ENCODE results near the gene TPO.
"Not testable (repeated sequence)": the region's sequence is repeated elsewhere in the genome, so short reads cannot be mapped to it uniquely, and the experiment has no call there.

The TPO gene

DNA sequence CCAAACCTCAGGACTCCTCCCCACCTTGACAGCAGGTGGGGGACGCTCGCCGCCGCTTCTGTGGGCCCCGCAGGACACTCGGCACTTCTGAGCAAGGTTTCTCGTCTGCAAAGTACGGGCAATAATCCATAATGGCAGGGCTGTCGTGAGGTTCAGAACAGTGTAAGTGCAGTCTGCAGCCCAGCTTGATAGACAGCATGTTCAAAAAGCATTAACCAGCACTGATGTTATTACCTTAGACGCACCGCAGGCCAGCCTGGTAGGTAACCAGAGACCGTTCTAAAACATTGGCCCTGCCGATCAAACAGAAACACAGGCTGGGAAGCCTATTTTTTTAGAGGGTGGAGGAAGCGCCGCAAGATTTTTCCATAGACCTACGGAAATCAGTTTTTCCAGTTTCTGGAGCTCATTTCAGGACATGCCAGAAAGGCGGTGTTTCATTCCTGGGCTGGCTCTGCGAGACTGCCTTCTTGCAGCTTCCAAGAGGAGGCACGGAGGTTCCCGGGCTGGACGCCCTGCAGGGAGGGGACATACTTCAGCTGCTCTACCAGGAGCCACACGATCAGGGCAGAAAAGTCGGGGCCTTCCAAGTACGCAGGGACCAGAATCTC, 148.7 kb downstream of the TPO start:
- no peak for DNase-seq

DNA sequence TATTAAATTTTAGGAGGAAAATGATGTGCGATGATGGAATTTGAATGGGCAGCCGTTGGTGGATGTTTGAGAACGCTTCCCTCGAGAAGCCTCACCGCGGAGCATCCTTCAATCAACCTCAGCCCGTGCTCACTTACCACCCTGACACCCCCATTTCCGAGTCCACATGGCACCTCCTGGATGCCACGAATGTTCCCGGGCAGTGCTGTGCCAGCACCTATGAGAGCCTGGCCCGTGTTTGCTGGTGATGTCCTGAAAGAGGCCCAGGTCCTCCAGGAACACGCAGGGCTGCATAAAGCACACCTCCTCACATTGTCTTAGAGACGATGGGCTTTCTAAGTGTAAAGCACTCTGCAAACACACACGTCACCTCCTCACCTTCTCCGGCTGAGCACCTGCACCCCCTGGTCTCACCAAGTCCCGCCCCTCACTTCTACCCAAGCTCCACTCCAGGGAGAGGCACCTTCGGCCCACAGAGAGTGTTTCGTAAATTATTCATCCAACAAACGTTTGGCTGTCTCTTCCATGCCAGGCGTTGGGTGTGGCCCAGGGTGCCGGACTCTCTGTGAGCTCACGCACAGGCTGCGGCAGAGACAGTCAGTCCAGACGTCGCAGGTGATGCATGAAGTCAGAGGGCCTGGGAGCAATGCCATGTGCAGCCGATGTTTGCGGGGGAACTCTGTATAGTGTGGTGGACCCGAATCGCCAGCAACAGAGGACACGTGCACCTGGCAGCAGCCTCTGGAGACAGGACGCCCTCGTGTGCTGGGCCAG, 150.0 kb downstream of the TPO start:
- no peak for DNase-seq

DNA sequence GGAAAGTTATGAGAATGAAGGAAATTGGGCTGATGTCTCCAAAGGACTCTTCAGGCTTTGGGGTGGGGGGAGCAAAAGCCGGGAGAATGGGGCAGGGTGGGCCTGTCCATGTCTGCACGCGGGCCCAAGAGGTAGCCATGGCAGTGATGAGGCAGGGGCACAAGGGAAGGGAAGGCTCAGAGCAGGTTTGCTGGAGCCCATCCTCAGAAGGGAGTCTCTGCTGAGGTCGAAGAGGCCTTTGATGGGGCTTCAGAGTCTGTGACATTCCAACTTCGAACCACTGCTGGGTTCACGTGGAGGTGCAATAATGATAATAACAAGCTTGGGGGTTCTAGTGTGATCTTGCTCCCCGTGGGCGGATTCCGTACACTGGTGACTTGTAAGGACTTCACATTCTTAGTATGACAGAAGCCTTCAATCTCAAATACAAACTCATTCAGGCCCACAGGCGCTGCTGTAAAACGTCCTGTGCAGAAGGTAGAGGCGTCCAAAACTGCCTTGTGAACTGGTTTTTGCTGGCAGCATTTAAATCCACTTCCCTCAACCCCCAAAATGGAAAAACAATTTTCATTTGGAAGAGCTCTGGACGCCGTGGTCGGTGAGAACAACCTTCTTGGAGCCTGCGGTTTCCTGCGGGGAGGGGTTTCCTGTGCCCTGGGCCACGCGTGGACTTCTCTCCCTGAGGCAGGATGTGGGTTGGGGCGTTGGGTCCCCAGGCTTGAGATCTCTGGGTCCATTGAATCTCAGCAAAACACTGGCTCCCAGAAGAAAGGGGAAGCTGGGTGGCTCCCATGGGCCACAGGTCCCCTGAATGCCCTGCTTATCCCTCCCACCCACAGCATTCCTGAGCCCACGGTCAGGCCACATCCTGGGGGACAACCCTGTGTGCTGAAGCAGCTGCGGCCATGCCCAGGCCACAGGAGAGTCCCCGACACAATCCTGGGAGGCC, 151.0 kb downstream of the TPO start:
- DNase-seq, result no peak

DNA sequence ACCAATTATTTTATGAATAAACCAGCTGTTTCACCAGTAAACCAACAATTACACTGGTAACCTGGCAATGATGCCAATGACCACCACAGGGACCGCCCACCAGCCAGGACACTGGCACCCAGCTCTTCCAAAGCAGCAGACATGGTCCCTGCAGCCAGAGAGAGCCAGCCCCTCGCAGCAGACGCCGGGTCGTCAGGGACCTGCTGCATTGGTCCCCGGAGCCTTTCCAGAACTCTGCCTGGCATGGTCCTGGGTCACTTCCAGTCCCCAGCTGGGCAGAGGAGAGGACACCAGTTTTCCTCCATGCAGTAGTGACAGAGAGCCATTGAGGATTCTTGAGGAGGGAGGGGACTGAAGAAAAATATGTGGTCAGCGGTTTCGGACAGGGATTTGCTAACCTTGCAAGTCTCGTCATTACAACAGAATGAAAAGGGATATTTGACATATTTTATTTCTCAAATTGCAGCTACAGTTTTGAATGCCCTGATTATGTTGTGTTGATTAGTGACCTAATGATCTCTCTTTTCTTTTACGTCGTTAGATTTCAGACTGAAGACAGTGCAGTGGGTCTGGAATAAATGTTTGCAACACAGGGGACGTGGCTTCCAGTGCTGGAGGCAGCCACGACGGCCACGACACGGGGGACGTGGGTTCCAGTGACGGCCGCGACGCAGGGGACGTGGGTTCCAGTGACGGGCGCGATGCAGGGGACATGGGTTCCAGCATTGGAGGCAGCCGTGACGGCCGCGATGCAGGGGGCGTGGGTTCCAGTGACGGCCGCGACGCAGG, 154.5 kb downstream of the TPO start:
- DNase-seq, result no peak

DNA sequence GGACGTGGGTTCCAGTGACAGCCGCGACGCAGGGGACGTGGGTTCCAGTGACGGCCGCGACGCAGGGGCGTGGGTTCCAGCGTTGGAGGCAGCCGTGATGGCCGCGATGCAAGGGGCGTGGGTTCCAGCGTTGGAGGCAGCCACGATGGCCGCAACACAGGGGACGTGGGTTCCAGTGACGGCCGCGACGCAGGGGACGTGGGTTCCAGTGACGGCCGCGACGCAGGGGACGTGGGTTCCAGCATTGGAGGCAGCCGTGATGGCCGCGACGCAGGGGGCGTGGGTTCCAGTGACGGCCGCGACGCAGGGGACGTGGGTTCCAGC, 155.0 kb downstream of the TPO start:
- not testable (repeated sequence) for DNase-seq

DNA sequence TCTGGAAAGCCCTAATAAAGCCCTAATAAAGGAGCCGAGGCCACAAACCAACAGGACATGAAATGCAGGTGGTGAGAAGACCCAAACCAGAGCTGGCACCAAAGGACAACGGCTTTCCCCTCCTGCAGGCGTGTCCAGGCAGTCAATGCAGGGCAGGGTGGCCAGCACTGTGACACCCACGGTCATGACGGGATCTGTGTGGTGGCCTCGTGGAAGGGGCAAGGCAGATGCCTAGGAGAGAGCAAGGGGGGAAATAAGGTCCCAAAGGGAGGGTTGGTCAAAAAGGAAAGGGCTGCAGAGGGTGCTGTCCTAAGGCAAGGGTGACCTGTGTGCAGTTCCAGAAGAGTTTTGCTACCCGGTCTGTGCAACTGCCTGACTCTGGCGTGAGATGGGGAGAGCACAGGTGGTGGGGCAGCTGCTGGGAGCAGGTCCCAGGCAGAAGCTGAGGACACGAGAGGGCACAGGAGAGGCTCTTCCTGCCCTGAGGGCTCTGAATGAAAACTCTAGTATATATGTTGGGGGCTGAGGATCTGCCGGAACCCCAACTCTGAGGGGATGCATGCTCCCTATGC, 156.7 kb downstream of the TPO start:
- DNase-seq, result no peak

DNA sequence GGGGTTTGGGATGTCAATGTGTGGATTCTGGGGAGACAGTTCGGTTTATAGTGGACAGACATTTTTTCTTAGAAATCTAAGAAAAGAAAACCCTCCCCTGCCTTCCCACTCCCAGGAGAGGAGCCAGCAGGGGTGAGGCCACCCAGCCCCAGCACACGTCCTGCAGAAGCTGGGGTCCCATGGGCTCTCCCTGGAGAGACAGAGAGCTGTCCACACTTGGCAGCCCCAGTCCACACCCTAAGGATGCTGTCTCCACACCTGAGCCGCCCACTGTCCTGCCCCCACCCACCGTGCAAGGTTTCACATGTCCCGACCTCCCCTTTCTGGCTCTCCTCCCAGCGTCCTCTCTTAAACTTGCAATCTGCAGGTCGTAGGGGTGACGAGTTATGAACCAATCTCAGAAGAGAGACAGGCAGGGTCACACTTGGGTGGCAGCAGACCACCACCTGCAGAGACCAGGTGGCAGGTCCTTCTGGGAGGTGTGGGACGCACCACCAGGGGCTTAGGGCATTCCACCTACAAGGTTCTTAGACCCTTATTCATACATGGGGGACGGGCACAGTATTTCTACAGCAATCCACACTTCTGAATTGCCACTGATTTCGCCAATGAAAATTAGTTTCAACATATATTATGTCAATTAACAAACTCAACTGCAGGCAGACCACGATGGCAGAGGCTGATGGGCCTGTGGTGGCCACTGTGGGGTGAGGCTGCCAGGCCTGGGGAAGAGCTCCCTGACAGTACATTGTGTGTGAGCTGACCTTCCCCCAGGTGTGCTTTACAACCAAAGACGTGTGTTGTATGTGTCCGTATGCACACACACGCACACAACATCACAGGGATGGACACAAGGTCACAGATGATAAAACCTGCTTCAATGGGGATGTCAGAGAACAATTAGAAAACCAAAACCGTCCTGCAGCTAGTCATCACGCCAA, 158.5 kb downstream of the TPO start:
- no peak for DNase-seq

DNA sequence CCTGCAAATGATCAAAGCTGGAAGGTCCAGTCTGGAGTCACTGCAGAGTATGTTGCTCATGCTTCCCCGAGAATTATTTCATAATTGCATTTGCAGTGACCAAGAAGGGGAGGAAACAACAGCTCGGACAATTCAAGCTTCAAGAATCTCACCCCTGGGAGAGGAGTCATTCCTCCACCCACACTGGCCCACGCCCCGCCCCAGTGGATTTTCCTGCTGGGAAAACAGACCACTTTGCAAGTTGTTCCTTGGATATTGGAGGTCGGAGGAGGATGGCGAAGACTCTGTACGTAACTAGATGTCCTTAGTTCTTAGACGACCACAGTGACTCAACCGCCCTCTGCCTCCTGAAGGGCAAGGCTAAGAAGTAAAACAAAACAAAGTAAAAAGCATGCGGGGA, 159.4 kb downstream of the TPO start:
- DNase-seq, result no peak

DNA sequence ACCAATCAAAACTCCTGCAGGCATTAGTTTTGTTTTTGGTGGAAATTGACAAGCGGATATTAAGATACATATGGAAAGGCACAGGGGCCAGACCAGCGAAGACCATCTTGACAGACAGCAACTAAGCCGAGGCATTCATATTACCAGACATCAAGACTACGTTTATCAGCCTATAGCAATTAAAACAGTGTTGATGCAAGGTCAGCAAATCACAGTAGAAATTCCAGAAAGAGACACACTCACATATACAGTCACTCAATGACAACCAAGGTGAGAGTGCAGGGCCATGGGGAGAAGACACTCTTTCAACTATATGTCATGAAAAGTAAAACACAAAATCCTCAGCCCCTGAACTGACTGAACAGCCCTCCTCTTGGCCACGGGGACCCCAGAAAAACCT, 164.6 kb downstream of the TPO start:
- no peak for DNase-seq

DNA sequence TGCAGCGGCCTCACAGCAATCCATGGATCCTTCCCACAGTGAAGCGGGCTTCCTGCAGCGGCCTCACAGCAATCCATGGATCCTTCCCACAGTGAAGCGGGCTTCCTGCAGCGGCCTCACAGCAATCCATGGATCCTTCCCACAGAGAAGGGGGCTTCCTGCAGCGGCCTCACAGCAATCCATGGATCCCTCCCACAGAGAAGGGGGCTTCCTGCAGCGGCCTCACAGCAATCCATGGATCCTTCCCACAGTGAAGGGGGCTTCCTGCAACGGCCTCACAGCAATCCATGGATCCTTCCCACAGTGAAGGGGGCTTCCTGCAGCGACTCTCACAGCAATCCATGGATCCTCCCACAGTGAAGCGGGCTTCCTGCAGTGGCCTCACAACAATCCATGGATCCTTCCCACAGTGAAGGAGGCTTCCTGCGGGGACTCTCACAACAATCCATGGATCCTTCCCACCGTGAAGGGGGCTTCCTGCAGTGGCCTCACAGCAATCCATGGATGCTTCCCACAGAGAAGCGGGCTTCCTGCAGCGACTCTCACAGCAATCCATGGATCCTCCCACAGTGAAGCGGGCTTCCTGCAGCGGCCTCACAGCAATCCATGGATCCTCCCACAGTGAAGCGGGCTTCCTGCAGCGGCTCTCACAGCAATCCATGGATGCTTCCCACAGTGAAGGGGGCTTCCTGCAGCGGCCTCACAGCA, 168.1 kb downstream of the TPO start:
- not testable (repeated sequence) for DNase-seq

DNA sequence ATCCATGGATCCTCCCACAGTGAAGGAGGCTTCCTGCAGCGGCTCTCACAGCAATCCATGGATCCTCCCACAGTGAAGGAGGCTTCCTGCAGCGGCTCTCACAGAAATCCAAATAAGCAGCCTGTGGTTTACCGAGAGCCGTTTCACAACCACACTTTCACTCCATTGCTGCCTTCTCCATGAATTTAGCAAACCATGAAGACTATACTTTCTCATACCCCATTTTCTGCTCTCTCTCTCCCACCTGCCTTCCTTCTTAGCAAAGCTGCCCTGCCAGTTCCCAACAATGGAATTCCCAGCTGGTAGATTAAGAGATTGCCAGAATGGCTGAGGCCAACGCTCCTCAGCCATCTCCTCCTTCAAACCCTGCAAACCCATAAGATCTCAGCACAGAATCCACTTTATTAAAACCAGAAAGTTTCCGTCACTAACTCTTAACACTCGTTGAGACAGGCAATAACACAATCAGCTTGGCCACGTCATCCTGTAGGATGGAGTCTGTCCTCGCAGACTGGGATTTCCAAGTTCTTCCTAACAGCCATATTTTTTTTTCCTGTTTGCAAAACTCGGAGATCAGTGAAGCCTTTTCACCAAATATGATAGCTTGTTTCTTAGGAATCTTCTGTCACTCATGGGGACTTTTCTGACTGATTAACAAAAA, 168.8 kb downstream of the TPO start:
- no peak for DNase-seq

DNA sequence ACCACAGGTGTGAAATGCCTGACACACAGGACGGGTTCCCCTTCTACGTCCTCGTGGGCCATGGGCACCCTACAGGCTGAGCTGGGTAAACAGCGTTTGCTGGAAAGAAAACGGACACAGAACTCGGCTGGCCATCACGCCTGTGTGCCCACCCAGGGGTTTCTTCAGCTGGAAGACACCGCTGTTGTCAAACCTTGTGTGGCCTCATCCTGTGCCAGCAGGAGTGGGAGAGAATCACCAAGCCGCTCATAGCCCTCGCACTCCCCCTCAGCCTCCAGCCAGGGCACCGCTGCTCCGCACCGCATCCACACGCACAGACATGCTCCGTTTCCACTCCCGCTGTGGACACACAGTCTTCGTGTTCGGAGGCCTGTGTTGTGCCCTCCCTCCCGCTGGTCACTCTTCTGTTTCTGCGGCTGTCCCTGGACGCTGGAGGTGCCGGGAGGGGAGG, 169.7 kb downstream of the TPO start:
- no peak for DNase-seq

DNA sequence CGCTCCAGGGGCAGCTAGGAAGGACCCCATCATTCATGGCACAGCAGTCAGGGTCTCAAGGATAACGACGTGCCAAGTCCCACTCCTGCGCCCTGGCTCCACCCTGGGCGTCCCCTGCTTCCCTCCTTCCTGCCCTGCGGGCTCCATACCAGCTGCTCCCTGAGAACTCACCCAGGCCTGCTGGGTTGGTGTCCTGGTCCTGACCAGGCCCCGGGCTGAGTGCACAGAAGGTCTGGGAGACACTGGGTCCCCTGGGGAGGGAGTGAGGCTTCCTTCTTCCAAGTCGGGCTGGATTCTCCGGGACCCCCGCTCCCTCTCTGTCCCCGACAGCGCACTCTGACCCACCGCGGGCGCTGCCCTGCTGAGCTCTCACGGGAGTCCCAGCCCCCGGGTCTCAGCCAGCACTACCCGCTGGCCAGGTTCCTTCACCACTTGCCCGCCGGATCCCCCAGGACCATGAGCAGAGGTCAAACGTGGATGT, 170.8 kb downstream of the TPO start:
- no peak for DNase-seq

DNA sequence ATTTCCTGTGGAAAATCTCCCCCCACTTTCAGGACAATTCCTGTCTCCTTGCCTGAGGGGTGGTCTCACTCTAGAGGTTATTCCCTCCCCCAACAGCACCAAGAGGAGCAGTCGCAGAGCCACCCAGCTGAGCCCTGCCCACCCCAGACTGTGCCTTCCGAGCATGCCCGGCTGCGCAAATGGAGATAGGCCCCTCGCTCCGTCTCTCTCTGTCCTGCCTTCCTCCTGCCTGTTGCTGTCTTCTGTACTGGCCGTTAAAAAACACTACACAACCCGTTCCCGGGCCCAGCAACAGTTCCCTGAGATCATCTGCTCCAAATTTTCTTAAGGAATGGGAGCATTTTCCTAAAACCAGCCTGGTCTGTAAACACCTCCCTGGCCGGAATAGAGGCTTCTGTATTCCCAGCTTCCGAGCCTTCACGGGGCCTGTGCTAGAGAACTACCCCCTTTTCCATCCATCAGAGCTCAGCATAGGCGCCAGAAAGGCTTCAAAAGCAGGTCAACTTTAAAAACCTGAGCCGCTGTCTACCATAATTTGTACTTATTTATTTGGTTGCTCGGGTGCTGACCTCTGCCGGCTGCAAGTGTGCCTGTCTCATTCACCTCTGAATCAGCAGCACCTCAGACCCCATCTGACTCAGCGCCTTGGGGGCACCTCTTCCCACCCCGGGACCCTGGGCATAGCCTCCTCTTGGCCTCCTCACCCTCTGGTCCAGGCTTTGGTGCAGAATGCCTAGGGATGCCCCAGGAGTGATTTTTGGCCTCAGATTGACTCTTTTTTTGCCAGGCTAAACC, 171.6 kb downstream of the TPO start:
- no peak for DNase-seq

DNA sequence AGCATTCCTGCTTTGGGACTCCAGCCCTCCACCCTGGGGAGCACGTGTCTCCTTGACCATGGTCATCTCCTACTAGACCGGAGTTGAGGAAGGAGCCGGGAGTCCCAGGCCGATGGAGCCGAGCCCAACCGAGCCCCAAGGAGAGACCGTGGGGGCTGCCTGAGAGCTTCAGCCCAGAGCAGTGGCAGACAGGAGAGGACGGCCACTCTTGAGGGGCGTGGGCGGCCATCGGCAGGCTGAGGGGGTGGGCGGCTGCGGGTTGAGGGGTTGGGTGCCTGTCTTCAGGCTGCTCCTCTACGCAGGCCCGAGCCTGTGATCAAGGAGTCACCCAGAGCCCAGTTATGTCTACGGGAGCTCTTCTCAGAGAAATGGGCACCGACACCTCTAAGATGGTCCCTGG, 172.4 kb downstream of the TPO start:
- no peak for DNase-seq

DNA sequence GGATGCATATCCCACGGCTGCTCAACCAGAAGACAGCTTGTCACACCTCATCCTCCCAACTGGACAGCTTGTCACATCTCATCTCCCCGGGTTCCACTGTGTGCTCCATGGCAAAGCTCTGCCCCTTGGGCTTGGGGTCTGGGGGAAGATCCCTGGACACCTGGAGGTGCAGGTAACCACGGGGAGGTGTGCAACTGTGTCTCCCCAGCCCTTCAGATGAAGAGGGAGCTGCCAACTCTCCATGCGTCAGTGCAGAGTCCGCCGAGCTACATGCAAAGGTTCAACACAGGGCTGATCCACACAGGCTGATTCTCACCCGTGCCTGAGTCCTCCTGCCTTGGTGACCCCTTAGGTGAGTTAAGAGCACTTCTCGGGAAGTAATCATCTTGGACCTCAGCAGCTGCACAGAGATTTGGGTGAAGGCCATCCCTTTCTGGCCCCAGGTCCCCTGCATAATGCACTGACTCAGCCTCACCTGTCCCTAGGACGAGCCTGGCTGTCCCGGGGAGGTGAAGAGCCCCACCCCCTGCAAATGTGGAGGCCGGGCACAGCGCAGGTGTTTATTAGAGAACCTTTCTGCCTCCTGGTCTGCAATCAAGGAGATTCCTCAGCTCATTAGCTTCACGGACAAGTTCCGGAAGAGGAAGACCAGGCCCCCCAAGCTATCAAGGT, 173.1 kb downstream of the TPO start:
- DNase-seq, result no peak

DNA sequence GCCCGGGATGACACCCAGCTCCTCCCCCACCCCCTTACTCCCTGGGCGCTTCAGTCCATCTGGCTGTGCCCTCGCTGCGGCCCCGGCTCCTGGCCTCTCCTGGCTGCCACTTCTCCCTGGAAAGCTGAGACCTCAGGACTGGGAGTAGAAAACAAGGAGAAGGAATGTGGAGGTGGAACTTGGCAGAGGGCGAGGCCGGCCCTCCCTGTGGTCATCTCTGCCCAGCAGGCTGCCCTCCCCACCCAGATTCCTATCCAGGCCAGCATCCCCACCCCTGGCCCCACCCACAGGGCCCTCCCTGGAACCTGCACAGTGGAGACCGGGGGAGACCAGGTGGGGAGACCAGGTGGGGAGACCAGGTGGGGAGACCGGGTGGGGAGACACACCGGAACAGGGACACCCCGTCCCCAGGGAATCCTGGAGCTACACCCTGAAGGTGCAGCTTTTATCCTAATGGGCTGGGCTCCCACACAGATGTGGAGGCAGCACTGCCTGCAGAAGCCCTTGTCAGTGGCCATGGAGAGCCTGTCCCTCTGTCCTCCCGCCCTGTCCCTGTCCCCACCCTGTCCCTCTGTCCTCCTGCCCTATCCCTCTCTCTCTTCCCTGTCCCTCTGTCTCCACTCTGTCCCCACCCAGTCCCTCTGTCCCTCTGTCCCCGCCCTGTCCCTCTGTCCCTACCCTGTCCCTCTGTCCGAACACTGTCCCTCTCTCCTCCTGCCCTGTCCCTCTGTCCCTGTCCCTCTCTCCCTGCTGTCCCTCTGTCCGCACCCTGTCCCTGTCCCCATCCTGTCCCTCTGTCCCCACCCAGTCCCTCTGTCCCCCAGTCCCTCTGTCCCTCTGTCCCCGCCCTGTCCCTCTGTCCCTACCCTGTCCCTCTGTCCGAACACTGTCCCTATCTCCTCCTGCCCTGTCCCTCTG, 173.9 kb downstream of the TPO start:
- no peak for DNase-seq

Data from inflammatory macrophage treated with lipopolysaccharide for 1 hour (primary cell).